ENCODE results near the gene RSBN1L. TPM values are rescaled to one million over a fixed set of nuclear protein-coding genes. Genes with fewer than 3 reads are reported as not detected.

Gene RSBN1L
- polyA plus RNA-seq, 1 donor from 2014 or later, result 24.7 TPM

DNA sequence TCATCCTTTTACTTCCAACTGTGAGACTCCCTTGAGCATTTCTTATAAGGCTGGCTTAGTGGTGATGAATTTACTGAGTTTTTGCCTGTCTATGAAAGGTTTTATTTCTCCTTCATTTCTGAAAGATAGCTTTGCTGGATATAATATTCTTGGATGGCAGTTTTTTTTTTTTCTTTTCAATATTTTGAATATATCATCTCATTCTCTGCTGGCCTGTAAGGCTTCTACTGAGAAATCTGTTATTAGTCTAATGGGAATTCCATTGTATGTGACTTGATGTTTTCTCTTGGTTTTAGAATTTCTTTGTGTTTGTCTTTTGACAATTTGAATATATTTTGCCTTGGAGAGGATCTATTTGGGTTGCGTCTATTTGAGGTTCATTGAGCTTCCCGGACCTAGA is 124.7 kb downstream of the RSBN1L start:
- Histone ChIP-seq H3K79me2 (replicated peaks; ENCODE audit: insufficient read depth, low read length) (peaks cover 4% of the 10 kb centered on the region), H3K9me3 (ENCODE audit: low read length) (peaks cover 3% of the 10 kb centered on the region)

DNA sequence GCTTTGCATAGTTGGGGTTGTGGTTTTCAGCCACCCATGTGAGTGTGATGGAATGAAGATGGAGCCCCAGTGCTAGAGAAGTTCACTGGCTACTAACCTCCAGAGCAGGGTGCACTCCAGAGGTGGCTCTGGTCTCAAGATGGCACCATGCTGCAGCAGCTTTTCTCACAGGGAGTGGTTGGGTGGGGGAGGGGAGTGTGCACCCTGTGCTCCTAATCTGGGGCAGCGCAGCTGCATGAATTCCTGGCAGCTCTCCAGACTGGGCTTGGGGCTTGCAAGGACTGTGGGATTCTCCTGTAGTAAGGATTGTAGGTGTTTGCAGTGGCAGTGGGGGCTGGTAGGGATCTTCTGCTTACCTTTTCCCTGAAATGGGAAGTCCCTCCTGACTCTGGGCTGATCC is 126.0 kb downstream of the RSBN1L start:
- Histone ChIP-seq H3K9ac (ENCODE audit: low read length) (no peak overlapping the region), H3K4me2 (ENCODE audit: low read length) (no peak overlapping the region), H2AFZ (ENCODE audit: low read depth, low read length) (no peak overlapping the region), H4K20me1 (ENCODE audit: insufficient read depth) (no peaks in the 10 kb centered on the region), H3K79me2 (replicated peaks; ENCODE audit: insufficient read depth, low read length) (peaks cover 4% of the 10 kb centered on the region), H3K27ac (ENCODE audit: low read length) (no peak overlapping the region), H3K9me3 (ENCODE audit: low read length) (peaks cover 3% of the 10 kb centered on the region), H3F3A (ENCODE audit: insufficient read depth, low read length, poor library complexity, severe bottlenecking) (no peaks in the 10 kb centered on the region), H3K36me3 (ENCODE audit: insufficient read depth, low read length) (no peaks in the 10 kb centered on the region), H3K4me3 (ENCODE audit: low read length) (no peak overlapping the region), H3K27me3 (ENCODE audit: insufficient read depth, low read depth, low read length) (no peaks in the 10 kb centered on the region), H3K9me2 (ENCODE audit: insufficient read depth, low read length) (no peaks in the 10 kb centered on the region)
- TF ChIP-seq, protein P1, sequence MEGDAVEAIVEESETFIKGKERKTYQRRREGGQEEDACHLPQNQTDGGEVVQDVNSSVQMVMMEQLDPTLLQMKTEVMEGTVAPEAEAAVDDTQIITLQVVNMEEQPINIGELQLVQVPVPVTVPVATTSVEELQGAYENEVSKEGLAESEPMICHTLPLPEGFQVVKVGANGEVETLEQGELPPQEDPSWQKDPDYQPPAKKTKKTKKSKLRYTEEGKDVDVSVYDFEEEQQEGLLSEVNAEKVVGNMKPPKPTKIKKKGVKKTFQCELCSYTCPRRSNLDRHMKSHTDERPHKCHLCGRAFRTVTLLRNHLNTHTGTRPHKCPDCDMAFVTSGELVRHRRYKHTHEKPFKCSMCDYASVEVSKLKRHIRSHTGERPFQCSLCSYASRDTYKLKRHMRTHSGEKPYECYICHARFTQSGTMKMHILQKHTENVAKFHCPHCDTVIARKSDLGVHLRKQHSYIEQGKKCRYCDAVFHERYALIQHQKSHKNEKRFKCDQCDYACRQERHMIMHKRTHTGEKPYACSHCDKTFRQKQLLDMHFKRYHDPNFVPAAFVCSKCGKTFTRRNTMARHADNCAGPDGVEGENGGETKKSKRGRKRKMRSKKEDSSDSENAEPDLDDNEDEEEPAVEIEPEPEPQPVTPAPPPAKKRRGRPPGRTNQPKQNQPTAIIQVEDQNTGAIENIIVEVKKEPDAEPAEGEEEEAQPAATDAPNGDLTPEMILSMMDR (IDR thresholded peaks at IDR 0.05; ENCODE audit: poor library complexity, severe bottlenecking), result no peak
- TF ChIP-seq, protein P2, sequence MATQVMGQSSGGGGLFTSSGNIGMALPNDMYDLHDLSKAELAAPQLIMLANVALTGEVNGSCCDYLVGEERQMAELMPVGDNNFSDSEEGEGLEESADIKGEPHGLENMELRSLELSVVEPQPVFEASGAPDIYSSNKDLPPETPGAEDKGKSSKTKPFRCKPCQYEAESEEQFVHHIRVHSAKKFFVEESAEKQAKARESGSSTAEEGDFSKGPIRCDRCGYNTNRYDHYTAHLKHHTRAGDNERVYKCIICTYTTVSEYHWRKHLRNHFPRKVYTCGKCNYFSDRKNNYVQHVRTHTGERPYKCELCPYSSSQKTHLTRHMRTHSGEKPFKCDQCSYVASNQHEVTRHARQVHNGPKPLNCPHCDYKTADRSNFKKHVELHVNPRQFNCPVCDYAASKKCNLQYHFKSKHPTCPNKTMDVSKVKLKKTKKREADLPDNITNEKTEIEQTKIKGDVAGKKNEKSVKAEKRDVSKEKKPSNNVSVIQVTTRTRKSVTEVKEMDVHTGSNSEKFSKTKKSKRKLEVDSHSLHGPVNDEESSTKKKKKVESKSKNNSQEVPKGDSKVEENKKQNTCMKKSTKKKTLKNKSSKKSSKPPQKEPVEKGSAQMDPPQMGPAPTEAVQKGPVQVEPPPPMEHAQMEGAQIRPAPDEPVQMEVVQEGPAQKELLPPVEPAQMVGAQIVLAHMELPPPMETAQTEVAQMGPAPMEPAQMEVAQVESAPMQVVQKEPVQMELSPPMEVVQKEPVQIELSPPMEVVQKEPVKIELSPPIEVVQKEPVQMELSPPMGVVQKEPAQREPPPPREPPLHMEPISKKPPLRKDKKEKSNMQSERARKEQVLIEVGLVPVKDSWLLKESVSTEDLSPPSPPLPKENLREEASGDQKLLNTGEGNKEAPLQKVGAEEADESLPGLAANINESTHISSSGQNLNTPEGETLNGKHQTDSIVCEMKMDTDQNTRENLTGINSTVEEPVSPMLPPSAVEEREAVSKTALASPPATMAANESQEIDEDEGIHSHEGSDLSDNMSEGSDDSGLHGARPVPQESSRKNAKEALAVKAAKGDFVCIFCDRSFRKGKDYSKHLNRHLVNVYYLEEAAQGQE (IDR thresholded peaks at IDR 0.05; ENCODE audit: borderline replicate concordance), result no peak
- TF ChIP-seq EZH2 (IDR thresholded peaks at IDR 0.05; ENCODE audit: borderline replicate concordance, insufficient read depth, low read length, poor library complexity, severe bottlenecking), result no peak
- TF ChIP-seq MXI1 (conservative IDR thresholded peaks at IDR 0.05; ENCODE audit: poor library complexity, severe bottlenecking), result no peak
- no peak for TF ChIP-seq TAF1 (IDR thresholded peaks at IDR 0.05; ENCODE audit: low read depth)
- no peak for TF ChIP-seq SMC3 (conservative IDR thresholded peaks at IDR 0.05; ENCODE audit: poor library complexity)
- no peak for TF ChIP-seq RAD21 (conservative IDR thresholded peaks at IDR 0.05)
- TF ChIP-seq EP300 (conservative IDR thresholded peaks at IDR 0.05; ENCODE audit: poor library complexity, severe bottlenecking), result no peak
- TF ChIP-seq POLR2AphosphoS5 (IDR thresholded peaks at IDR 0.05), result no peak

More for the DNA sequence above, 124.7 kb downstream of the RSBN1L start:
- H3F3A ChIP-seq (ENCODE audit: insufficient read depth, low read length, poor library complexity, severe bottlenecking), result no peaks in the 10 kb centered on the region
- H3K27ac ChIP-seq (ENCODE audit: low read length), result no peak overlapping the region
- H4K20me1 ChIP-seq (ENCODE audit: insufficient read depth), result no peaks in the 10 kb centered on the region
- no peak for TF ChIP-seq EP300 (conservative IDR thresholded peaks at IDR 0.05; ENCODE audit: poor library complexity, severe bottlenecking)
- TF ChIP-seq POLR2AphosphoS5 (IDR thresholded peaks at IDR 0.05), result no peak
- no peaks in the 10 kb centered on the region for H3K36me3 ChIP-seq (ENCODE audit: insufficient read depth, low read length)
- no peaks in the 10 kb centered on the region for H3K27me3 ChIP-seq (ENCODE audit: insufficient read depth, low read depth, low read length)
- no peaks in the 10 kb centered on the region for H3K9me2 ChIP-seq (ENCODE audit: insufficient read depth, low read length)
- H3K4me2 ChIP-seq (ENCODE audit: low read length), result no peak overlapping the region
- no peak overlapping the region for H3K9ac ChIP-seq (ENCODE audit: low read length)
- no peak overlapping the region for H3K4me3 ChIP-seq (ENCODE audit: low read length)
- no peak overlapping the region for H2AFZ ChIP-seq (ENCODE audit: low read depth, low read length)

DNA sequence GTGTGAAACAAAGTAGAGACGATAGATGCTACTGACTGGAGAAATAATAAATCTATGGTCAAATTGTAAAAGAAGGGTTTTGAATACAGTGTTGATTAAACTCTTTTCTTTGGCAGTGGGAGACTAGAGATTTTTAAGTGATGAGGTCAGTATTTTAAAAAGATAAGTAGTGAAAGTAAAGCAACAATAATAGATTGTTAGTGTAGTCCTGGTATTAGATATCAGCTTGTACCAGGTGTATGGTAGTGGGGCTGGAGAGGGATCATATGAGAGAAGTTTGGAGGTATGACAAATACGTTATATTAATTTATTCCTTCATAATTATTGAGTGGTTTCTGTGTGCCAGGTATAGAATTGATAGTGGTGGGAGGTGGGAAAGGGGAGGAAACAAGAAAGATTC is 127.5 kb downstream of the RSBN1L start:
- Histone ChIP-seq H3K4me2 (ENCODE audit: low read length) (no peak overlapping the region), H3K9ac (ENCODE audit: low read length) (no peak overlapping the region), H3K79me2 (replicated peaks; ENCODE audit: insufficient read depth, low read length) (peaks cover 4% of the 10 kb centered on the region), H3K27ac (ENCODE audit: low read length) (no peak overlapping the region), H4K20me1 (ENCODE audit: insufficient read depth) (no peaks in the 10 kb centered on the region), H2AFZ (ENCODE audit: low read depth, low read length) (no peak overlapping the region), H3K4me3 (ENCODE audit: low read length) (no peak overlapping the region), H3K36me3 (ENCODE audit: insufficient read depth, low read length) (no peaks in the 10 kb centered on the region), H3K27me3 (ENCODE audit: insufficient read depth, low read depth, low read length) (no peaks in the 10 kb centered on the region), H3K9me2 (ENCODE audit: insufficient read depth, low read length) (no peaks in the 10 kb centered on the region), H3K9me3 (ENCODE audit: low read length) (peaks cover 3% of the 10 kb centered on the region), H3F3A (ENCODE audit: insufficient read depth, low read length, poor library complexity, severe bottlenecking) (no peaks in the 10 kb centered on the region)
- TF ChIP-seq, protein P1 (IDR thresholded peaks at IDR 0.05; ENCODE audit: poor library complexity, severe bottlenecking), result no peak
- TF ChIP-seq MXI1 (conservative IDR thresholded peaks at IDR 0.05; ENCODE audit: poor library complexity, severe bottlenecking) (no peak), EZH2 (IDR thresholded peaks at IDR 0.05; ENCODE audit: borderline replicate concordance, insufficient read depth, low read length, poor library complexity, severe bottlenecking) (no peak), POLR2AphosphoS5 (IDR thresholded peaks at IDR 0.05) (no peak), SMC3 (conservative IDR thresholded peaks at IDR 0.05; ENCODE audit: poor library complexity) (no peak), EP300 (conservative IDR thresholded peaks at IDR 0.05; ENCODE audit: poor library complexity, severe bottlenecking) (no peak), TAF1 (IDR thresholded peaks at IDR 0.05; ENCODE audit: low read depth) (no peak)
- TF ChIP-seq, protein P2 (IDR thresholded peaks at IDR 0.05; ENCODE audit: borderline replicate concordance), result no peak
